GM19468 (cell line): Measurements from ENCODE around the gene LCLAT1.

ENCODE experiments used
- ATAC-seq: cut with Tn5 transposase; IDR thresholded peaks from one replicate; pipeline ENCODE4 v1.9.1; 2021; ENCODE audit warnings: mild to moderate bottlenecking, moderate library complexity, moderate number of reproducible peaks; ENCODE audit not compliant: unreplicated experiment; ENCODE audit errors: extremely low read depth

Gene LCLAT1

GRCh38 chr2:30684516-30684915 is 237.5 kb downstream of the LCLAT1 start:
- no peak for ATAC-seq

- ATAC-seq = no peak
Observed at GRCh38 chr2:30684996-30685395, 237.9 kb downstream of the LCLAT1 start.

DNA sequence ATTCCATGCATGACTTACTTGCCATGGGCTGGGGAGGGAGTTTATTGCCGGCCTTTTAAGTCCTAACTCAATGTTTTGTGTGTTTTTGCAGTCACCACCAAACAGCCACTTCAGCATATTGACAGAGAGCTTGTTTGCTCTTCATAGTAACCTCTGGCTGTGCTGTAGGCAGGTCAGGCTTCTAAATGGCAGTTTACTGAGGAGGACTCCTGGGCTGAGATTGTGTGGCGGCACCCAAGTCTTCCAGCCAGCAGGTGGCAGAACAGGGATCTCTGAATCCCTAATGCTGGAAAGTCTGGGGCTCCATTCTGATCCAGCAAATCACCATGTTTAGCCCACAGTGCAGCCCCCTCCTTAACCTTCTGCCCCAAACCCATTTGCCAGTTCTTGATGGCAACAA is 239.0 kb downstream of the LCLAT1 start:
- no peak for ATAC-seq

- ATAC-seq = no peak
Observed at GRCh38 chr2:30686669-30687068, 239.6 kb downstream of the LCLAT1 start.

DNA sequence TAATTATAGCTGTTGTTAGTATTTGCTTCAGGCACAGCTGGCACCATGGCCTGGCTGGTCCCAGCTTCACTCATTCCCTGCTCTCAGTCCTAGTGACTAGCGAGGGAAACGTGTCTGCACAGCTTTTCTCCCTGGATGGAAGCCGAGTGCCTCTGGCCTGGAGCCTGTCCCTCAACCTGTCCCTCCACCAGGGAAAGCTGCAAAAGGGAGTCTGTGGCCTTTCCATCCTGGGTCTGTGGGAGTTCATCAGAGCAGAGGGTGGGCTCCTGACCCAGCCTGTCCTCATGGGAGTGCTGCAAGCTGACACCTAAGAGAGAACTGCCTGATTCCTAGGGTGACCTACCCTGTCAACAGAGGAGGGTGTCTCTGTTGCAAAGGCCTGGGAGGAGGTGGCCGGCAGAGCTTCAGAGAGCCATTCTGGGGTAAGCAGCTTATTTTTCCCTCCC is 241.9 kb downstream of the LCLAT1 start:
- no peak for ATAC-seq

DNA sequence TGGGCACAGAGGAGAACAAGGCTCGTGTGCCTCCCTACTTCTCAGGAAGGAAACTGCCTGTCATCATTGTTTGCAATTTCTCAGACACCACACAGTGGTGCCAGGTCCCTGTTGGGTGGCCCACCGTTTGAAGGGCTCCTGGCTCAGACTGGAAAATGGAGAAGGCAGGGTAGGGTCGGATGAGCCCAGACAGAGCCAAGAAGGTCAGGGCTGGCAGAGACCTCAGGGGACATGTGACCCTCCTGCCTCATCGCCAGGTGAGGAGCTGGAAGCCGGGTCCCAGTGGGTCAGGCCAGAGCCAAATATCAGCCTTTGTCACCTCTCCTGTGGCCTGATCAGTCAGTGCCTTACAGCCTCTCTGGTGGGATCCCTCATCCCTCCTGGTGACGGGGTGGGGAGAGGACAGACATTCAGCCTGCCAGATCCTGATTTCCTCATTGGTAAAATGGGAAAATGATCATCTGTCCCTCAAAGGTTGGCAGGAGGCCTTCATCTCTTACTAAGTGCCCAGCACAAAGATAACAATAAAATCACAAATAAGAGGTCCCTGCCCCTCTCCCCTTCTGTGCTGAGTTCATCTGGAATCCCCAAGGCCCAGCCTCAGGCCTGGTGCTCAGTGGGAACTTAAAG is 242.6 kb downstream of the LCLAT1 start:
- ATAC-seq = no peak

DNA sequence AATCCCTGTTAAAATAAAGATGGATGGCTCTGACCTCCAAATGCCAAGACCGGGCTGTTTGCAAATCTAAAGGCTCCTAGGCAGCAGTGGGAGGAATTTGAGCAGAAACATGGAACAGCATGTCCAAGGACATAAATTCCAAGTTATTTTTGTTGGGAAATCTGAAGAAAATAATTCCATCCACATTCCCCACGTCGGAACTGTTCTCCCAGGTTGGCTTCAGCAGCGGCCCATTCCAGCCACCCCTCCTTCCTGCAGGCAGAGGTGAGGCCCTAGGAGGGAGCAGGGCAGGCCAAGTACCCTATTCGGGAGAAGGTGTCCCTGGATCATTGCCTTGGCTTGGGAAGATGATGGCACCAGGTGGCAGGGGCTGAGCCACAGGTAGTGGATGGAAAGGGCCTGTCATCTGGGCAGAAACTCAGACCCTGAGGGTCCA is 243.1 kb downstream of the LCLAT1 start:
- no peak for ATAC-seq

GRCh38 chr2:30691091-30691947 is 244.3 kb downstream of the LCLAT1 start:
- no peak for ATAC-seq

GRCh38 chr2:30691948-30692828 is 245.1 kb downstream of the LCLAT1 start:
- ATAC-seq = no peak

GRCh38 chr2:30692829-30693275 is 245.8 kb downstream of the LCLAT1 start:
- ATAC-seq = no peak
